GM12878 (cell line): Measurements from ENCODE around the gene TBX15. TPM values are rescaled to one million over a fixed set of nuclear protein-coding genes. Genes with fewer than 3 reads are reported as not detected.

Experiments
- ATAC-seq: fragments of 200-7000 bp; cut with Tn5 transposase; 3 replicates; pipeline ENCODE4 v1.9.1; 2020; ENCODE audit warnings: mild to moderate bottlenecking, moderate library complexity
- BruUV-seq: library from RNA; stranded (reverse); fragments of 400-500 nt; replicated peaks from 2 replicates; lab custom pipeline; 2021; lab: Mats Ljungman, UMichigan
- CTCF ChIA-PET: fragments of 300-600 bp; sonication (Branson Sonifier 250); formaldehyde crosslinking; extraction: SDS; loops from one replicate; lab custom pipeline; 2021; ENCODE audit warnings: inconsistent platforms; lab: Yijun Ruan, JAX
- POLR2A ChIA-PET: fragments of 350-600 bp; formaldehyde crosslinking; extraction: SDS; loops from one replicate; lab custom pipeline; 2021; ENCODE audit warnings: inconsistent platforms; lab: Charles Lee
- RAD21 ChIA-PET: fragments of 300-600 bp; sonication (Branson Sonifier 250); formaldehyde crosslinking; loops from one replicate; lab custom pipeline; 2023; ENCODE audit warnings: antibody characterized with exemption; ENCODE audit not compliant: unreplicated experiment; lab: Charles Lee
- SMC1A ChIA-PET: fragments of 300-600 bp; sonication (Branson Sonifier 250); formaldehyde crosslinking; loops from one replicate; lab custom pipeline; 2023; ENCODE audit not compliant: unreplicated experiment, uncharacterized antibody; lab: Charles Lee
- DNase-seq: peaks from one replicate; pipeline ENCODE4 v3.0.0-alpha.2; 2011; ENCODE audit warnings: low read depth, low spot score
- FAIRE-seq: peaks from 3 replicates; lab custom pipeline; 2011; peaks lifted over from hg19 to GRCh38; lab: Jason Lieb, UNC
- H2AFZ ChIP-seq: 2 replicates; pipeline ENCODE4 v1.6.0; 2011; ENCODE audit warnings: low read depth, low read length, control low read depth; ENCODE audit not compliant: control insufficient read depth
- H3K27ac ChIP-seq: 2 replicates; pipeline ENCODE4 v1.5.1; 2011; ENCODE audit warnings: control low read depth; ENCODE audit not compliant: control insufficient read depth, insufficient read depth
- H3K27me3 ChIP-seq, 2 experiments: replicated peaks in 1 of 2; 2 replicates each; pipeline versions ENCODE4 v1.6.0 to v1.6.1; 2011; ENCODE audit warnings: low read length in 1 of 2; ENCODE audit not compliant: control insufficient read depth in 2 of 2, insufficient read depth in 2 of 2
- H3K36me3 ChIP-seq, 2 experiments: 2 replicates each; pipeline ENCODE4 v1.5.1; 2011; ENCODE audit warnings: low read length in 1 of 2; ENCODE audit not compliant: control insufficient read depth in 2 of 2, insufficient read depth in 2 of 2
- H3K4me1 ChIP-seq: 2 replicates; pipeline ENCODE4 v1.6.1; 2011; ENCODE audit warnings: mild to moderate bottlenecking, low read length, moderate library complexity, mixed read lengths; ENCODE audit not compliant: control insufficient read depth, insufficient read depth
- H3K4me2 ChIP-seq: 2 replicates; pipeline ENCODE4 v1.6.0; 2011; ENCODE audit warnings: control low read depth; ENCODE audit not compliant: control insufficient read depth, insufficient read depth
- H3K4me3 ChIP-seq: fragments of 200-600 bp; sonication (generic); 2 replicates; pipeline ENCODE4 v1.5.1; 2016
- H3K79me2 ChIP-seq: 2 replicates; pipeline ENCODE4 v1.6.0; 2011; ENCODE audit warnings: low read length; ENCODE audit not compliant: control insufficient read depth, insufficient read depth
- H3K9ac ChIP-seq: 2 replicates; pipeline ENCODE4 v1.8.0; 2011; ENCODE audit warnings: low read length, control low read depth, mixed read lengths; ENCODE audit not compliant: control insufficient read depth, insufficient read depth
- H3K9me3 ChIP-seq: replicated peaks from 3 replicates; pipeline ENCODE4 v1.5.1; 2011; ENCODE audit warnings: mild to moderate bottlenecking, low read length; ENCODE audit not compliant: control insufficient read depth, insufficient read depth
- H4K20me1 ChIP-seq: 2 replicates; pipeline ENCODE4 v1.6.0; 2011; ENCODE audit not compliant: control insufficient read depth, insufficient read depth
- FOXK2 ChIP-seq: fragments of 450-650 bp; IDR thresholded peaks from 2 replicates; pipeline ENCODE4 v1.6.1; 2017; ENCODE audit warnings: mild to moderate bottlenecking, moderate library complexity
- KAT2A ChIP-seq: conservative IDR thresholded peaks from 2 replicates; pipeline ENCODE4 v1.6.1; 2011; ENCODE audit warnings: low read depth, low read length; ENCODE audit not compliant: control insufficient read depth
- RAD51 ChIP-seq: fragments of 450-650 bp; IDR thresholded peaks from 2 replicates; pipeline ENCODE4 v1.6.1; 2016; ENCODE audit warnings: moderate library complexity, mild to moderate bottlenecking, inconsistent platforms
- RELA ChIP-seq: fragments of 450-650 bp; IDR thresholded peaks from 2 replicates; pipeline ENCODE4 v1.8.0; 2014; ENCODE audit warnings: borderline replicate concordance; ENCODE audit not compliant: partially characterized antibody
- SREBF2 ChIP-seq: IDR thresholded peaks from 2 replicates; pipeline ENCODE4 v1.6.1; 2012; ENCODE audit warnings: mild to moderate bottlenecking, low read length
- TCF12 ChIP-seq: IDR thresholded peaks from 2 replicates; pipeline ENCODE4 v1.6.1; 2011; ENCODE audit warnings: low read depth, mild to moderate bottlenecking, low read length
- WRNIP1 ChIP-seq: IDR thresholded peaks from 2 replicates; pipeline ENCODE4 v1.6.1; 2011; ENCODE audit warnings: low read depth, low read length, improper control_type of control experiment, borderline replicate concordance
- WGBS: methylation state at CpG from one replicate; pipeline ENCODE4 v1.1.6; 2016; ENCODE audit warnings: low lambda C conversion rate; ENCODE audit not compliant: insufficient replicate concordance, insufficient coverage; ENCODE audit errors: missing lambda C conversion rate; 5-methylcytosine and 5-hydroxymethylcytosine counted together
- in situ Hi-C: fragments of 300-500 bp; cut with MboI; formaldehyde crosslinking; loops from 9 replicates; pipeline ENCODE4 v1.14.3; 2018; ENCODE audit warnings: mixed read lengths
- intact Hi-C: fragments of 100-400 bp; cut with micrococcal nuclease; formaldehyde crosslinking; loops from one replicate; pipeline ENCODE4 v1.14.2; 2022; ENCODE audit not compliant: unreplicated experiment
- polyA plus RNA-seq, 11 experiments: library from polyadenylated mRNA; depleted of rRNA in 4 of 11; unstranded in 6 of 11; stranded (reverse) in 5 of 11; fragments of >200 nt; fragmentation: Nextera tagmentation in 4 of 11; fragmentation: Illumina TruSeq in 1 of 11; extraction: Ambion mirVana in 4 of 11; extraction: Trizol in 1 of 11; gene quantifications; 1 replicate in 1 of 11; 2 replicates in 10 of 11; pipeline versions ENCODE4 v1.2.1 to v1.2.3, GENCODE V29; 2011 to 2016; ENCODE audit warnings: inconsistent platforms in 2 of 11, missing spikeins in 2 of 11, low read depth in 1 of 11
- total RNA-seq, 4 experiments: library from RNA; depleted of rRNA in 3 of 4; stranded (reverse); fragments of >200 nt in 3 of 4; fragmentation: Illumina TruSeq in 1 of 4; extraction: Trizol in 1 of 4; gene quantifications; 2 replicates each; pipeline versions ENCODE4 v1.2.1 to v1.2.3, GENCODE V29; 2013 to 2021
- TF ChIP-seq, protein P1 (sequence below): IDR thresholded peaks from 2 replicates; pipeline ENCODE4 v1.6.1; 2011; ENCODE audit warnings: low read depth, low read length, improper control_type of control experiment, borderline replicate concordance
- TF ChIP-seq, protein P2 (sequence below): fragments of 450-650 bp; IDR thresholded peaks from 2 replicates; pipeline ENCODE4 v1.6.1; 2017; ENCODE audit warnings: mild to moderate bottlenecking, moderate library complexity

Gene TBX15
- total and polyA plus RNA-seq, 10 of the 15 experiments (the other 5 are each of a cell fraction or from before 2014, with no cell fraction given), result 0.64 to 9.4 (median 0.99) TPM

DNA sequence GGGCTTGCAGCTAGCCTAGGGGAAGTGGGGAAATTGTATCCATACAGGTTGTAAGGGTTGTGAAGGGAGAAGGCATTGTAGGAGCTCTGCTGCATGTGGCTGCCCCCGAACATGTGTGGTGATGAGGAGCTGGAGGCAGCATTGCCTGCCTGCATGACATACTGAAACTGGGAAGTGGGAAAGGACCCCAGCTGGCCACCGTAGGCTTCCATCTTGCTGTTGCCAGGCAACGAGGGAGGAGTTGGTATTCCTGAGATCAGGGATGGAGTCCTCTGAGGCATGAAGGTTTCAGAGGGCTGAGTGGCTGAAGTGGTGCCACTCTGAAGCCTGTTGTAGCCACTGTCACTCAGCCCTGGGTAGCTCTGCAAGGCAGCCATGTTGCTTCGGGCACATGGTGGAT is 103.2 kb downstream of the TBX15 start:
- Histone ChIP-seq H3K9me3 (no peaks in the 10 kb centered on the region), H3K4me2 (no peak overlapping the region), H3K36me3 (no peaks in the 10 kb centered on the region), H3K79me2 (no peaks in the 10 kb centered on the region), H3K4me1 (no peaks in the 10 kb centered on the region), H3K9ac (no peak overlapping the region), H4K20me1 (no peaks in the 10 kb centered on the region), H3K4me3 (no peak overlapping the region), H2AFZ (no peak overlapping the region), H3K27me3 (no peaks in the 10 kb centered on the region), H3K27ac (no peak overlapping the region)
- CTCF ChIA-PET, result no interaction called here
- RAD21 ChIA-PET, result no interaction called here
- in situ Hi-C loops, result no loop called here
- no peak for DNase-seq
- FAIRE-seq, result no peak
- SMC1A ChIA-PET, result interaction anchor here (1.1 kb wide), 1 partner anchor 10 kb away, joined by 3 read pairs; no protein-coding TSS in a partner anchor
- TF ChIP-seq FOXK2, result no peak
- no peak for TF ChIP-seq RELA
- TF ChIP-seq RAD51, result no peak
- TF ChIP-seq TCF12, result no peak
- no peak for TF ChIP-seq KAT2A
- TF ChIP-seq, protein P1, sequence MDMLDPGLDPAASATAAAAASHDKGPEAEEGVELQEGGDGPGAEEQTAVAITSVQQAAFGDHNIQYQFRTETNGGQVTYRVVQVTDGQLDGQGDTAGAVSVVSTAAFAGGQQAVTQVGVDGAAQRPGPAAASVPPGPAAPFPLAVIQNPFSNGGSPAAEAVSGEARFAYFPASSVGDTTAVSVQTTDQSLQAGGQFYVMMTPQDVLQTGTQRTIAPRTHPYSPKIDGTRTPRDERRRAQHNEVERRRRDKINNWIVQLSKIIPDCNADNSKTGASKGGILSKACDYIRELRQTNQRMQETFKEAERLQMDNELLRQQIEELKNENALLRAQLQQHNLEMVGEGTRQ, result no peak
- no peak for TF ChIP-seq SREBF2
- no peak for TF ChIP-seq WRNIP1
- TF ChIP-seq, protein P2, sequence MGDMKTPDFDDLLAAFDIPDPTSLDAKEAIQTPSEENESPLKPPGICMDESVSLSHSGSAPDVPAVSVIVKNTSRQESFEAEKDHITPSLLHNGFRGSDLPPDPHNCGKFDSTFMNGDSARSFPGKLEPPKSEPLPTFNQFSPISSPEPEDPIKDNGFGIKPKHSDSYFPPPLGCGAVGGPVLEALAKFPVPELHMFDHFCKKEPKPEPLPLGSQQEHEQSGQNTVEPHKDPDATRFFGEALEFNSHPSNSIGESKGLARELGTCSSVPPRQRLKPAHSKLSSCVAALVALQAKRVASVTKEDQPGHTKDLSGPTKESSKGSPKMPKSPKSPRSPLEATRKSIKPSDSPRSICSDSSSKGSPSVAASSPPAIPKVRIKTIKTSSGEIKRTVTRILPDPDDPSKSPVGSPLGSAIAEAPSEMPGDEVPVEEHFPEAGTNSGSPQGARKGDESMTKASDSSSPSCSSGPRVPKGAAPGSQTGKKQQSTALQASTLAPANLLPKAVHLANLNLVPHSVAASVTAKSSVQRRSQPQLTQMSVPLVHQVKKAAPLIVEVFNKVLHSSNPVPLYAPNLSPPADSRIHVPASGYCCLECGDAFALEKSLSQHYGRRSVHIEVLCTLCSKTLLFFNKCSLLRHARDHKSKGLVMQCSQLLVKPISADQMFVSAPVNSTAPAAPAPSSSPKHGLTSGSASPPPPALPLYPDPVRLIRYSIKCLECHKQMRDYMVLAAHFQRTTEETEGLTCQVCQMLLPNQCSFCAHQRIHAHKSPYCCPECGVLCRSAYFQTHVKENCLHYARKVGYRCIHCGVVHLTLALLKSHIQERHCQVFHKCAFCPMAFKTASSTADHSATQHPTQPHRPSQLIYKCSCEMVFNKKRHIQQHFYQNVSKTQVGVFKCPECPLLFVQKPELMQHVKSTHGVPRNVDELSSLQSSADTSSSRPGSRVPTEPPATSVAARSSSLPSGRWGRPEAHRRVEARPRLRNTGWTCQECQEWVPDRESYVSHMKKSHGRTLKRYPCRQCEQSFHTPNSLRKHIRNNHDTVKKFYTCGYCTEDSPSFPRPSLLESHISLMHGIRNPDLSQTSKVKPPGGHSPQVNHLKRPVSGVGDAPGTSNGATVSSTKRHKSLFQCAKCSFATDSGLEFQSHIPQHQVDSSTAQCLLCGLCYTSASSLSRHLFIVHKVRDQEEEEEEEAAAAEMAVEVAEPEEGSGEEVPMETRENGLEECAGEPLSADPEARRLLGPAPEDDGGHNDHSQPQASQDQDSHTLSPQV, result no peak
- intact Hi-C loops, result no loop called here
- POLR2A ChIA-PET, result no interaction called here
- ATAC-seq, result no peak
- BruUV-seq, result no TSS peak
- 36% methylated on average over 4 of the region's 4 CpGs for WGBS
